Measurements from ENCODE around the gene PRCP.
"Not testable (repeated sequence)": the region's sequence is repeated elsewhere in the genome, so short reads cannot be mapped to it uniquely, and the experiment has no call there.

The PRCP gene

GRCh38 chr11:82873919-82874333 is 26.3 kb downstream of the PRCP start:
- in situ Hi-C loops (cut with MboI; ENCODE audit: low sequenced_read_pairs): loop anchor here (5.0 kb wide), 1 partner anchor 48 kb away; no protein-coding TSS in a partner anchor

GRCh38 chr11:82872377-82873150 is 27.7 kb downstream of the PRCP start:
- in situ Hi-C loops (cut with MboI; ENCODE audit: low sequenced_read_pairs): loop anchor here (5.0 kb wide), 1 partner anchor 50 kb away; no protein-coding TSS in a partner anchor

- in situ Hi-C loops (cut with MboI; ENCODE audit: low sequenced_read_pairs): loop anchor here (5.0 kb wide), 1 partner anchor 51 kb away; no protein-coding TSS in a partner anchor
Measured at GRCh38 chr11:82871646-82872045, 28.6 kb downstream of the PRCP start.

- in situ Hi-C loops (cut with MboI; ENCODE audit: low sequenced_read_pairs): loop anchor here (5.0 kb wide), 1 partner anchor 53 kb away; no protein-coding TSS in a partner anchor
Measured at GRCh38 chr11:82869657-82870056, 30.6 kb downstream of the PRCP start.

GRCh38 chr11:82867495-82868082 is 32.6 kb downstream of the PRCP start:
- in situ Hi-C loops (cut with MboI; ENCODE audit: low sequenced_read_pairs): no loop called here

- in situ Hi-C loops (cut with MboI; ENCODE audit: low sequenced_read_pairs): no loop called here
Measured at GRCh38 chr11:82865841-82866240, 34.4 kb downstream of the PRCP start.

- in situ Hi-C loops (cut with MboI; ENCODE audit: low sequenced_read_pairs): no loop called here
Measured at GRCh38 chr11:82864268-82864667, 36.0 kb downstream of the PRCP start.

GRCh38 chr11:82863209-82863608 is 37.0 kb downstream of the PRCP start:
- in situ Hi-C loops (cut with MboI; ENCODE audit: low sequenced_read_pairs): no loop called here

- in situ Hi-C loops (cut with MboI; ENCODE audit: low sequenced_read_pairs): no loop called here
Measured at GRCh38 chr11:82862379-82862778, 37.9 kb downstream of the PRCP start.

- in situ Hi-C loops (cut with MboI; ENCODE audit: low sequenced_read_pairs): no loop called here
Measured at GRCh38 chr11:82859750-82860149, 40.5 kb downstream of the PRCP start.

- in situ Hi-C loops (cut with MboI; ENCODE audit: low sequenced_read_pairs): no loop called here
Measured at GRCh38 chr11:82858556-82859091, 41.6 kb downstream of the PRCP start.

- in situ Hi-C loops (cut with MboI; ENCODE audit: low sequenced_read_pairs): no loop called here
Measured at GRCh38 chr11:82858133-82858532, 42.1 kb downstream of the PRCP start.

- in situ Hi-C loops (cut with MboI; ENCODE audit: low sequenced_read_pairs): no loop called here
Measured at GRCh38 chr11:82857145-82857544, 43.1 kb downstream of the PRCP start.

- in situ Hi-C loops (cut with MboI; ENCODE audit: low sequenced_read_pairs): no loop called here
Measured at GRCh38 chr11:82855616-82856015, 44.6 kb downstream of the PRCP start.

GRCh38 chr11:82854916-82855315 is 45.3 kb downstream of the PRCP start:
- in situ Hi-C loops (cut with MboI; ENCODE audit: low sequenced_read_pairs): not testable (repeated sequence)

- in situ Hi-C loops (cut with MboI; ENCODE audit: low sequenced_read_pairs): no loop called here
Measured at GRCh38 chr11:82854242-82854641, 46.0 kb downstream of the PRCP start.

- in situ Hi-C loops (cut with MboI; ENCODE audit: low sequenced_read_pairs): no loop called here
Measured at GRCh38 chr11:82848829-82849228, 51.4 kb downstream of the PRCP start.

- in situ Hi-C loops (cut with MboI; ENCODE audit: low sequenced_read_pairs): no loop called here
Measured at GRCh38 chr11:82845356-82846353, 54.6 kb downstream of the PRCP start.

- in situ Hi-C loops (cut with MboI; ENCODE audit: low sequenced_read_pairs): no loop called here
Measured at GRCh38 chr11:82843057-82843795, 57.0 kb downstream of the PRCP start.

- in situ Hi-C loops (cut with MboI; ENCODE audit: low sequenced_read_pairs): no loop called here
Measured at GRCh38 chr11:82842019-82842418, 58.2 kb downstream of the PRCP start.
